HG03025 (cell line): ENCODE results near the gene BAIAP2L1.

Source experiments
- ATAC-seq: cut with Tn5 transposase; IDR thresholded peaks from one replicate; pipeline ENCODE4 v1.9.1; 2021; ENCODE audit warnings: mild to moderate bottlenecking, moderate library complexity; ENCODE audit not compliant: unreplicated experiment, low FRiP score

Gene BAIAP2L1

GRCh38 chr7:98300595-98301372, 100.1 kb downstream of the BAIAP2L1 start:
- no peak for ATAC-seq

- no peak for ATAC-seq
These were observed 103.1 kb downstream of the BAIAP2L1 start for GRCh38 chr7:98297626-98298286.

GRCh38 chr7:98296833-98297232, 104.1 kb downstream of the BAIAP2L1 start:
- ATAC-seq, result no peak

GRCh38 chr7:98295467-98296192, 105.3 kb downstream of the BAIAP2L1 start:
- ATAC-seq, result no peak

GRCh38 chr7:98294798-98295382, 106.0 kb downstream of the BAIAP2L1 start:
- no peak for ATAC-seq

GRCh38 chr7:98294326-98294725, 106.6 kb downstream of the BAIAP2L1 start:
- no peak for ATAC-seq

- no peak for ATAC-seq
These were observed 107.1 kb downstream of the BAIAP2L1 start for GRCh38 chr7:98293746-98294145.

GRCh38 chr7:98293265-98293664, 107.6 kb downstream of the BAIAP2L1 start:
- no peak for ATAC-seq

- ATAC-seq, result no peak
These were observed 109.2 kb downstream of the BAIAP2L1 start for GRCh38 chr7:98291717-98292116.

GRCh38 chr7:98289333-98289875, 111.5 kb downstream of the BAIAP2L1 start:
- no peak for ATAC-seq

GRCh38 chr7:98288064-98288823, 112.6 kb downstream of the BAIAP2L1 start:
- no peak for ATAC-seq

- no peak for ATAC-seq
These were observed 113.4 kb downstream of the BAIAP2L1 start for GRCh38 chr7:98287486-98287959.

- no peak for ATAC-seq
These were observed 114.0 kb downstream of the BAIAP2L1 start for GRCh38 chr7:98286701-98287485.

GRCh38 chr7:98286093-98286539, 114.8 kb downstream of the BAIAP2L1 start:
- no peak for ATAC-seq

- no peak for ATAC-seq
These were observed 115.5 kb downstream of the BAIAP2L1 start for GRCh38 chr7:98285157-98286092.

GRCh38 chr7:98284335-98285036, 116.4 kb downstream of the BAIAP2L1 start:
- no peak for ATAC-seq

GRCh38 chr7:98283887-98284222, 117.0 kb downstream of the BAIAP2L1 start:
- no peak for ATAC-seq
